Fibroblast of skin of back (primary cell): ENCODE measurements around the gene PUS3.
"Not testable (repeated sequence)": the region's sequence is repeated elsewhere in the genome, so short reads cannot be mapped to it uniquely, and the experiment has no call there.

Experiments
- DNase-seq: peaks from one replicate; pipeline ENCODE4 v3.0.0-alpha.2; 2013

Gene PUS3

GRCh38 chr11:125869521-125869920 lies 33.5 kb downstream of the PUS3 start:
- no peak for DNase-seq

- DNase-seq, result not testable (repeated sequence)
Observed at GRCh38 chr11:125865354-125865753, 37.7 kb downstream of the PUS3 start.

GRCh38 chr11:125862786-125863185 lies 40.2 kb downstream of the PUS3 start:
- not testable (repeated sequence) for DNase-seq

- not testable (repeated sequence) for DNase-seq
Observed at GRCh38 chr11:125857670-125858069, 45.3 kb downstream of the PUS3 start.

GRCh38 chr11:125846188-125846587 lies 56.8 kb downstream of the PUS3 start:
- DNase-seq, result no peak
